GM21381 (cell line): ENCODE data around the gene NXN.
"Not testable (repeated sequence)": the region's sequence is repeated elsewhere in the genome, so short reads cannot be mapped to it uniquely, and the experiment has no call there.

Source experiments
- ATAC-seq: cut with Tn5 transposase; IDR thresholded peaks from one replicate; pipeline ENCODE4 v1.9.1; 2021; ENCODE audit warnings: mild to moderate bottlenecking, moderate library complexity; ENCODE audit not compliant: unreplicated experiment

The NXN gene

DNA sequence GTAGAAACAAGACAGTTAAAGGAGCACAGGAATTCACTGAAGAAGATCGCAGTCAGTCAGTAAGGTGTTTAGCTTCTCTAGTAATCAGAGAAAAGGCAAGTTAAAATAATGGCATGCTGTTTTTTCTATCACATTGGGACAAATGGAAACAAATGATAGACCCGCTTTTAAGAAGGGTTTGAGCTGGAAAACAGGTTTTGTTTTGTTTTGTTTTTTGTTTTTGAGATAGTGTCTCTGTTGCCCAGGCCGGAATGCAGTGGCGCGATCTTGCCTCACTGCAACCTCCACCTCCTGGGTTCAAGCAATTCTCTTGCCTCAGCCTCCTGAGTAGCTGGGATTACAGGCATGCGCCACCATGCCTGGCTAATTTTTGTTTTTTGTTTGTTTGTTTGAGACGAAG, 193.7 kb downstream of the NXN start:
- not testable (repeated sequence) for ATAC-seq

GRCh38 chr17:784143-784542, 195.4 kb downstream of the NXN start:
- ATAC-seq: no peak

GRCh38 chr17:781805-782731, 197.5 kb downstream of the NXN start, which contains the start of the genes GLOD4 and MRM3:
Gene GLOD4, minus strand, starts transcription at chr17:782280. Its CDS starts 25 bp downstream, at chr17:782255.
Gene MRM3, plus strand, starts transcription at chr17:782353. Its CDS starts 26 bp downstream, at chr17:782379.
- ATAC-seq: peak; percentile 86

DNA sequence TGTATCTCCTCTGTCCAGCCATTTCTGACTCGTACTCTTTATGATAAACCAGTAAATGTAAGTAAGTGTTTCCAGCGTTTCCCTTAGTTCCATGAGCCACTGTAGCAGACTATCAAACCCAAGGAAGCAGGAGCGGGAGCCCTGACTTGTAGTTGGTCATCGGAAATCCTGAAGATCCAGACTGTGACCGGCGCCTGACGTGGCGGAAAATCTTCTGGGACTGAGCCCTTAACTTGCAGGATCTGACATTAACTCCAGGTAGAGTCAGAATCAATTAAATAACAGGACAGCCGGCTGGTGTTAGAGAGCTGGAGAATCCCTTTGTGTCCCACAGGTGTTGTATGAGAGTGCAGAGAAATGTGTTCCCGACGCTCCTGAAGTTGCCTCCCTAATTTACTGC, 201.5 kb downstream of the NXN start:
- ATAC-seq: no peak

DNA sequence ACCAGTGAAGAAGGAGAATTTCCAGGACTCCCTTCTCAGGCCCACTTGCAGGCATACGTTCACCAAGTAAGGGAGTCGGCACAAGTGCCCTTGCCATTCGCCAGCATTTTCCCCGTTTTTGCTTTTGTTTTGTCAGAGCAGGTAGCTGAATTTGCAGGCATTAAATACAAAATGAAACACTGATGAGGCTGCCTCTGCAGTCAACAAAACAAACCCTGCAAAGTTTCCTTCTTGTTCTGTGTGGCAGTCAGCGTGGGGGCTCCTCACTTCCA, 205.3 kb downstream of the NXN start:
- ATAC-seq: no peak

GRCh38 chr17:773467-774312, 205.9 kb downstream of the NXN start:
- ATAC-seq: no peak

DNA sequence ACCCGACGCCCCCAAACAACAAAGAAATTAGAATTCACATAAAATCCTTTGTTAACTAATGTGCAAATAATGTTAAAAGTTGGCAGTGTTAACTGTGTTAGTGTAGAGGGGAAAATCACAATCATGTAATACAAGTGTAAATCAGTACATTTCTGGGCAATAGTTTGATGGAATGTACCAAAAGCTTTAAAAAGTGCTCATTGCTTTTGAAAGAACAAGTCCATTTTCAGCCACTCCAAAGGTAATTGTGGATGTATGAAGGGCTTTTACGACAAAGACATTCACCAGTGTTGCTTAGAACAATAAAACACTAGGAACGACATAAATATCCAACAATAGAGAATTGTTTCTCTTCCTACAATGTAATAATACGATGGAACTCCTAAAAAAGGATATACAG, 206.6 kb downstream of the NXN start:
- ATAC-seq: no peak

DNA sequence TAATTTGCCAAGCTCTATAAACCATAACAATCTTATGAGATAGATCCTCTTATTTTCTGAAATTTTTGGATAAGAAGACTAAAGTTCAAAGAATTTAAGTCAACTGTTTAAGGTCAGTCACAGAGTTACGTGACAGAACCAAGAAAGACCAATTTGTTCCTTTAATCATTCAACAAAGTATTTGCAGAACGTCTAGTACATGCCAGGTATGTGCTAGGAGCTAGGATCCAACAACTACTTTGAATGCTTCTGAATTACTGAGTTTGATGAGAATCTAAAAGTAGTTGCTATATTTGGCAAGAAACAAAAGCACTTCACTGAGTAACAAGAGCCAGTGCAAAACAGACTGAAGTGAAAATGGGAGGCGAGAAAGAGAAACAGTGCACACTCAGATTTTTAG, 212.5 kb downstream of the NXN start:
- ATAC-seq: no peak

DNA sequence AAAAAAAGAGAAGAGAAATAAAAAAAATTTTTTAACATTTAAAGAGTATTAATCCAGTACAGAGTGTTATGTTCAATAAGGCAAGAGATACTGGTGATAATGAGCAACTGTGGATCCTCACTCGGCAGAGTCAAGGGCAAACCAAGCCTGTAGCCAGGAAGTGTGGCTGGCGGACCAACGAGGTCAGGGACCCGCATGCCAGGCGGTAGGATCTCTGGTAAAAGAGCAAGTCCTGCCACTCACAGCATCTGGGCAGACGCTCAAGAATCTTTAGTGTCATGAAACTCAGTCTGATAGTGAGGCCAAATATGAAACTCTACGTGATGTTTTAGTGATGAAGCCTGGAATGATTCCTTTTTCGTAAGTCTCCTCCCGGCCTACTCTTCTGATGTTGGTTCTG, 219.2 kb downstream of the NXN start:
- no peak for ATAC-seq

- no peak for ATAC-seq
Observed at GRCh38 chr17:759964-760363, 219.6 kb downstream of the NXN start.

- ATAC-seq: not testable (repeated sequence)
Observed at GRCh38 chr17:756010-756567, 223.5 kb downstream of the NXN start.

GRCh38 chr17:755319-755961, 224.1 kb downstream of the NXN start:
- not testable (repeated sequence) for ATAC-seq

- ATAC-seq: no peak
Observed at GRCh38 chr17:753418-753817, 226.2 kb downstream of the NXN start.

- ATAC-seq: peak; percentile 17
Observed at GRCh38 chr17:752620-753219, 226.9 kb downstream of the NXN start.

GRCh38 chr17:752002-752619, 227.5 kb downstream of the NXN start, which contains the start of gene GEMIN4:
Gene GEMIN4, minus strand, starts transcription at chr17:752264. Its CDS starts 122 bp downstream, at chr17:752142.
- ATAC-seq: peak; percentile 83

DNA sequence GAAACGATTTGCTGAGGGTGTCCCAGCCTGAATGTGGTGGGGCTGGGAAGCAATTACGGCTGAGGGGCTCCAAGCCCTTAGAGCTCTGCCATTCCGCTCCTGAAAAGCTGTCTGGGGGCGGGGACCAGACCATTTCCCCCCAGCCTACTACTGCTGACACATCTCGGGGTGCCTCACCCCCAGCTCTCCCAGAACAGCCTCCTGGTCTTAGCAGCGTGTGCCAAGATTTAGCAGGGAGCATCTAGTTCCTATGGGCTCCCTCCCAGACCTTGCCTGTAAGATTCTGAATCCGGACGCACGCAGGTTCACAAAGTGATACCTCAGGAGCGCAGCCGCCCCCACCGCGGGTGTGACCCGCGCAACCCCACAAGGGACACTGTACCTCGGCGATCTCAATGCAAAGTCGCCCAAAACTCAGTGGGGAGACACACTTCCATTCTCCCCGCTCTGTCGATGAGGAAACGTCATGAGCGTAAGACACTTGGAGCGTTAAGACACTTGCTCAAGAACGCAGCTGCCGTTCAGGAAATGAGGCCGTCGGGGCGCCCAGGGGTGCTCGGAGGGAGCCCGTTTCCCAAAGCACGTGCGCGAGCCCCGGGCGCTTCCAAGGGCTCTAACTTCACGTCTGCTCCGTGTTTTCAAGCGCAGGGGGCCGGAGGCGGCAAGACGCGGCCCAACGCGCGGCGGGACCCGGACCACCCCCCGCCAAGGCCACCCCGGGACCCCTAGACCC, 228.1 kb downstream of the NXN start:
- ATAC-seq: peak; percentile 28

- ATAC-seq: no peak
Observed at GRCh38 chr17:750431-751037, 229.0 kb downstream of the NXN start.

GRCh38 chr17:749359-749758, 230.2 kb downstream of the NXN start:
- not testable (repeated sequence) for ATAC-seq
